Measurements from ENCODE around the gene FAM171A1. TPM values are rescaled to one million over a fixed set of nuclear protein-coding genes. Genes with fewer than 3 reads are reported as not detected.
"Not testable (repeated sequence)": the region's sequence is repeated elsewhere in the genome, so short reads cannot be mapped to it uniquely, and the experiment has no call there.

The FAM171A1 gene
- total and polyA plus RNA-seq, 4 donors = 28.7 to 74.9 (median 56.4) TPM

DNA sequence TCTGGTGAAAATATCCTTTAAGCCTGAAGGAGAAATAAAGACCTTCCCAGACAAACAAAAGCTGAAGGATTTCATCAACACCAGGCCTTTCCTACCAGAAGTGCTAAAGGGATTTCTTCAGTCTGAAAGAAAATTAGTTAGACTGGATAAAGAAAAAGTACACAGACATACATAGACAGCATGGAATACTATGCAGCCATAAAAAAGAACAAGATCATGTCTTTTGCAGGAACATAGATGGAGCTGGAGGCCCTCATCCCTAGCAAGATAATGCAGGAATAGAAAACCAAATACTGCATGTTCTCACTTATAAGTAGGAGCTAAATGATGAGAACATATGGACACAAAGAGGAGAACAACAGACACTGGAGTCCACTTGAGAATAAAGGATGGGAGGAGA is 29.4 kb upstream of the FAM171A1 start:
- not testable (repeated sequence) for H3K27ac ChIP-seq (ENCODE audit: low read depth, low read length); H3K36me3 ChIP-seq (ENCODE audit: control insufficient read depth, insufficient read depth, low read length); DNase-seq (ENCODE audit: low read depth in 4 of 6, low spot score in 6 of 6); H3K4me1 ChIP-seq (ENCODE audit: control insufficient read depth, insufficient read depth, low read length); H3K27me3 ChIP-seq (ENCODE audit: control insufficient read depth, insufficient read depth, low read length); H3K4me3 ChIP-seq (ENCODE audit: low read depth, low read length); H3K9me3 ChIP-seq (ENCODE audit: control insufficient read depth, insufficient read depth, low read length)

DNA sequence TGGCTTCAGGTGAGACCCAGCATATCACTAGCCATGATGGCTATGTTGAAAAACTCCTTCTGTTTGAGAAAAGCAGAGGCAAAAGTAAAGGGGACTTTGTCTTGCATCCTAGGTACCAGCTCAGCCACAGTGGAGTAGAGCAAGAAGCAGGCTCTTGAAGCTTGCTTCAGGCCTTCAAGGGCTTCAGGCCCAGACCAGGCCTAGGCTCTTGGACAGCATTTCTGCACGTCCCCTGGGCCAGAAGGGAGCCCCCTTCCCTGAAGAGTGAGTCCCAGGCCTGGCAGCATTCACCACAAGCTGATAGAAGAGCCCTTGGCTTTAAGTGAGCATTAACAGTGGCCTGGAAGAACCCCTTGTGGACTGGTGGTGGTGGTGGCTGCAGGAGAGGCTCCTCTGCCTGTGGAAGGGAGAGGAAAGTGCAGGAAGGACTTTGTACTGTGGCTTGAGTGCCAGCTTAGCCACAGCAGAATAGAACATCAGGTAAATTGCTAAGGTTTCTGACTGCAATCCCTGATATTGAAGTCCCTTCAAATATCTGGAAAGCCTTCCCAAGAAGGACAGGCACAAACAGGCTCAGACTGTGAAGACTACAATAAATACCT is 28.1 kb upstream of the FAM171A1 start:
- WGBS (ENCODE audit: insufficient coverage) = 42% methylated on average over 1 of the region's 1 CpG

DNA sequence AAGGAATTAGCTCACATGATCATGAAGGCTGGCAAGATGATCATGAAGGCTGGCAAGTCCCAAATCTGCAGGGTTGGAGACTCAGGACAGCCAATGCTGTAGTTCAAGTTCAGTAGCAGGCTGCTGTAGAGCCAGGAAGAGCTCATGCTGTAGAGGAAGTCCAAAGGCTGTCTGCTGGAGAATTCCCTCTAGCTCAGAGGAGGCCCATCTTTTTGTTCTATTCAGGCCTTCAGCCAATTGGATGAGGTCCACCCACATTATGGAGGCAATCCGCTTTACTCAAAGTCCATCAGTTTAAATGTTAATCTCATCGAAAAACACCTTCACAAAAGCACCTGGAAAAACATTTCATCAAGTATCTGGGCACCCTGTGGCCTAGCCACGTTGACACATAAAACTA is 24.8 kb upstream of the FAM171A1 start:
- H3K27ac ChIP-seq (ENCODE audit: low read depth, low read length) = no peak overlapping the region
- DNase-seq (ENCODE audit: low read depth in 4 of 6, low spot score in 6 of 6) = no peak
- 100% methylated on average over 1 of the region's 3 CpGs for WGBS (ENCODE audit: insufficient coverage)
- H3K4me3 ChIP-seq (ENCODE audit: low read depth, low read length) = no peak overlapping the region
- no peaks in the 10 kb centered on the region for H3K9me3 ChIP-seq (ENCODE audit: control insufficient read depth, insufficient read depth, low read length)
- no peaks in the 10 kb centered on the region for H3K27me3 ChIP-seq (ENCODE audit: control insufficient read depth, insufficient read depth, low read length)
- no peaks in the 10 kb centered on the region for H3K4me1 ChIP-seq (ENCODE audit: control insufficient read depth, insufficient read depth, low read length)
- no peaks in the 10 kb centered on the region for H3K36me3 ChIP-seq (ENCODE audit: control insufficient read depth, insufficient read depth, low read length)

More for the DNA sequence above, 28.1 kb upstream of the FAM171A1 start:
- Histone ChIP-seq H3K4me3 (ENCODE audit: low read depth, low read length) (no peak overlapping the region), H3K4me1 (ENCODE audit: control insufficient read depth, insufficient read depth, low read length) (no peaks in the 10 kb centered on the region), H3K9me3 (ENCODE audit: control insufficient read depth, insufficient read depth, low read length) (no peaks in the 10 kb centered on the region), H3K27me3 (ENCODE audit: control insufficient read depth, insufficient read depth, low read length) (no peaks in the 10 kb centered on the region), H3K27ac (ENCODE audit: low read depth, low read length) (no peak overlapping the region), H3K36me3 (ENCODE audit: control insufficient read depth, insufficient read depth, low read length) (no peaks in the 10 kb centered on the region)
- no peak for DNase-seq (ENCODE audit: low read depth in 4 of 6, low spot score in 6 of 6)

DNA sequence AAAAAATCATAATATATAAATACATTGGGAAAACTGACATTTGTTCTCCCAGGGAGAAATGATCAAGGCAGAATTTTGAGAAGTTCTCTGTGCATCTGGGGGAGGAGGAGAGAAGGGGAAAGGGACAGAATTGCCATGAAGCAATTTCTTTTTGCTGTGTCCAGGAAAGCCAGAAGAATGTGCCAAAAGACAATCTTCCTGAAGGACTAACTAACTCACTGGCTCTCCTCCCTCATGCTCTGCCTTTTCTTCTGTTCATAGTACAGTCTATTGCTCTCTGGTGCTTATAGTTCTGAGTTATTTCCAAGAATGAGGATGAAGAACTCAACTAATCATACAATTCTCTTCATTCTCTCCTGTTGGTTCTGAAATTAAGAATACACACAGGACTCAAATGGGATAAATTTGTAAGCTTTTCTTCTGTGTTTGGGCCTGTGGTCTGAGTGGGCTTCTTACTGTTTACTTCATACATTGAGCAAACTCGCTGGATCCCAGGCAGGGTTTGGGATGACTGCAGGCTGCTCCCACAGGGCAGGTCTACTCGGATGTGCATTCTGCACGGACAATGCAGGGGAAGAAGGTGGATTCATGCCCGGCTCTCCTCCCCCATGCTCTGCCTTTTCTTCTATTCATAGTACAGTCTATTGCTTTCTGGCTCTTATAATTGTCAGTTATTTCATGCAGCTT is 22.2 kb upstream of the FAM171A1 start:
- Histone ChIP-seq H3K4me1 (ENCODE audit: control insufficient read depth, insufficient read depth, low read length) (no peaks in the 10 kb centered on the region), H3K9me3 (ENCODE audit: control insufficient read depth, insufficient read depth, low read length) (no peaks in the 10 kb centered on the region), H3K27me3 (ENCODE audit: control insufficient read depth, insufficient read depth, low read length) (no peaks in the 10 kb centered on the region), H3K4me3 (ENCODE audit: low read depth, low read length) (no peak overlapping the region), H3K27ac (ENCODE audit: low read depth, low read length) (no peak overlapping the region), H3K36me3 (ENCODE audit: control insufficient read depth, insufficient read depth, low read length) (no peaks in the 10 kb centered on the region)
- WGBS (ENCODE audit: insufficient coverage) = 60% methylated on average over 2 of the region's 4 CpGs
- DNase-seq (ENCODE audit: low read depth in 4 of 6, low spot score in 6 of 6) = no peak

DNA sequence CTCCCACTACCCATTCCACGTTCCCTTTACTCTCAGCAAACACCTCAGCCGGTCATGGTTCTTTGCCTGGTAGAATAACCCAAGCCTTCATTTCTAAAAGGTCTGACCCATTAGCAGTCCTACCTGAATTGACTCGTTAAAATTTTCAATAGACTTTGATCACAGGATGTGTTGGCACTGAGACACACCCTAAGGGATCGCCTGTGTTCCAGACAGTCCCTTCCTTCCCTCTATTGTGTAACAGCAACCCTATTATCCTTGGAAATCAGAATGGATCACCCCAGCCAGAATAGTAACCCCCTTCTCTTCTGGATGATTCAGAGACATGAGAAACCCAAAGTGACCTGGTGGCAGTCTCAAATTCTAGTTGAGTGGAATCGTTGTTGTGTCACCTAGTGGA is 20.4 kb upstream of the FAM171A1 start:
- no peak overlapping the region for H3K27ac ChIP-seq (ENCODE audit: low read depth, low read length)
- no peaks in the 10 kb centered on the region for H3K9me3 ChIP-seq (ENCODE audit: control insufficient read depth, insufficient read depth, low read length)
- no peaks in the 10 kb centered on the region for H3K27me3 ChIP-seq (ENCODE audit: control insufficient read depth, insufficient read depth, low read length)
- 91% methylated on average over 4 of the region's 5 CpGs for WGBS (ENCODE audit: insufficient coverage)
- H3K36me3 ChIP-seq (ENCODE audit: control insufficient read depth, insufficient read depth, low read length) = no peaks in the 10 kb centered on the region
- DNase-seq (ENCODE audit: low read depth in 4 of 6, low spot score in 6 of 6) = no peak
- no peaks in the 10 kb centered on the region for H3K4me1 ChIP-seq (ENCODE audit: control insufficient read depth, insufficient read depth, low read length)
- no peak overlapping the region for H3K4me3 ChIP-seq (ENCODE audit: low read depth, low read length)

DNA sequence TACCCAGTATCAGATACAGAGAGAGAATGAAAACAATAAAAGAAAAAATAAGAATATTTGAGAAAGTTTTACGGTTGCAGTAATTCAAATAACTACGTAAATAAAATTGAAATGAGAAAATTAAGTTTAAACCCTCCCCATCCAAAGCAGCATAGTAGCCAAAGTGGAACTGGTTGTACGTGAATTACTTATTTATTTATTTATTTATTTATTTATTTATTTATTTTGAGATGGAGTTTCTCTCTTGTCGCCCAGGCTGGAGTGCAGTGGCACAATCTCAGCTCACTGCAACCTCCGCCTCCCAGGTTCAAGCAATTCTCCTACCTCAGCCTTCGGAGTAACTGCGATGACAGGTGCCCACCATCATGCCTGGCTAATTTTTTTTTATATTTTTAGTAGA is 17.1 kb upstream of the FAM171A1 start:
- H3K4me1 ChIP-seq (ENCODE audit: control insufficient read depth, insufficient read depth, low read length); H3K4me3 ChIP-seq (ENCODE audit: low read depth, low read length); H3K27me3 ChIP-seq (ENCODE audit: control insufficient read depth, insufficient read depth, low read length); H3K9me3 ChIP-seq (ENCODE audit: control insufficient read depth, insufficient read depth, low read length); H3K27ac ChIP-seq (ENCODE audit: low read depth, low read length); H3K36me3 ChIP-seq (ENCODE audit: control insufficient read depth, insufficient read depth, low read length); DNase-seq (ENCODE audit: low read depth in 4 of 6, low spot score in 6 of 6): not testable (repeated sequence)
- WGBS (ENCODE audit: insufficient coverage) = no CpG with 5 or more reads among the region's 7 CpGs

DNA sequence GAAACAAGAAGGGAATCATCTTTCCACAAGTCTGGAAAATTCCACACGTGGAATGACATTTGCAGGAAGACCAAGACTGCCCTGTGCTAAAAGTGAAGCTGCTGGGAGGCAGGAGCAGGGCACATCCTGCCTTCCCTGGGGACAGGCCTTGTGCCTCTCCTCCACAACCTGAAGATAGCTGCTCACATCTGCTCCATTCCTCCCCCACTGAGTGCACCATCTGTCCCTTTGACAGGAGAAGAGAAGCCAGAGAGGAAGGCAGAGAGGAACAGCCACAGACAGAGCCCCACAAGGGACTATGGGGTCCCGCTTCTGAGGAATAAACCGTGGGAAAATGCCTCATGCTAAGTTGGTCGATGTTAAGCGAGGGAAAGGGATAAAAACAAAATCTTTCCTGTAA is 15.9 kb upstream of the FAM171A1 start:
- no peaks in the 10 kb centered on the region for H3K9me3 ChIP-seq (ENCODE audit: control insufficient read depth, insufficient read depth, low read length)
- no peaks in the 10 kb centered on the region for H3K4me1 ChIP-seq (ENCODE audit: control insufficient read depth, insufficient read depth, low read length)
- H3K27me3 ChIP-seq (ENCODE audit: control insufficient read depth, insufficient read depth, low read length) = no peaks in the 10 kb centered on the region
- DNase-seq (ENCODE audit: low read depth in 4 of 6, low spot score in 6 of 6) = peak in 1 of 6 donors; percentile 68
- no peak overlapping the region for H3K27ac ChIP-seq (ENCODE audit: low read depth, low read length)
- 60% methylated on average over 1 of the region's 5 CpGs for WGBS (ENCODE audit: insufficient coverage)
- H3K4me3 ChIP-seq (ENCODE audit: low read depth, low read length) = no peak overlapping the region
- no peaks in the 10 kb centered on the region for H3K36me3 ChIP-seq (ENCODE audit: control insufficient read depth, insufficient read depth, low read length)

DNA sequence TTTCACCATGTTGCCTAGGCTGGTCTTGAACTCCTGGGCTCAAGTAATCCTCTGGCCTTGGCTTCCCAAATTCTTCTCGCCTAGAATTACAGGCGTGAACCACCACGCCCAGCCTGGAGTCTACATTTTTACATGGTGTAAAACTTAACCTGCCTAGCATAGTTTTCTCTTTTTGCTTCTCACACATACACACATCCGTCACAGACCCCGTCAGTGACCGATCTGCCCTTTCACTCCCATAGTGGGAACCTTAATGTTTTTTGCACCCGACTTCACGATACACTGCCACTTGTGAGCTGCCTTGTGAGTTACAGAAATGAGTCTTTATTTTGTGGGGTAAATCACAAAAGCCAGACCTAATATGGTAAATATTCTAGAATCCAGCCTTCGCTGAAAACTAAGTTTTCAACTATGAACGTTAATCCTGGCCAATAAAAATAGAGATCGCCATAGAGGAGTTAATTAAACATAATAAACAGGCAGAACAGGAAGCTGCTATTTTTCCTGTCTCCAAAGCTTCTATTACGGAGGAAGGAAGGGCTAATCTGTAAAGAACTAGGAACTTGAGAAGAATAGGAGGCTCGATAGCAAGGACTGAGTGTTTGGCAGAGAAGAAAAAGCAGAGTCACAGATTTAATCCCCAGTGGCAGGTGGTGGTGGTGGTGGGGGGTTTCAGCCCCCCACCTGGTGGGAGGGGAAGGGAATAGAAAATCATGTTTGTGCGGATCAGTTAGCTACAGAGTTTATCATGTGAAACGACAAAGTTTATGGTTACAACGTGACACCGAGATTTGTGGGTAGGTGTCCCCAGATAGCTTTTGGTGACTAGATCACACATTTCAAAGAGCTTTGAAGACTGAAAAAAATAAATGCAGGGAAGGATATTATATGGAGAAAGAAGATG is 14.7 kb upstream of the FAM171A1 start:
- no peaks in the 10 kb centered on the region for H3K9me3 ChIP-seq (ENCODE audit: control insufficient read depth, insufficient read depth, low read length)
- H3K36me3 ChIP-seq (ENCODE audit: control insufficient read depth, insufficient read depth, low read length) = no peaks in the 10 kb centered on the region
- no peak for DNase-seq (ENCODE audit: low read depth in 4 of 6, low spot score in 6 of 6)
- no peaks in the 10 kb centered on the region for H3K4me1 ChIP-seq (ENCODE audit: control insufficient read depth, insufficient read depth, low read length)
- no peak overlapping the region for H3K4me3 ChIP-seq (ENCODE audit: low read depth, low read length)
- 69% methylated on average over 12 of the region's 17 CpGs for WGBS (ENCODE audit: insufficient coverage)
- no peak overlapping the region for H3K27ac ChIP-seq (ENCODE audit: low read depth, low read length)
- no peaks in the 10 kb centered on the region for H3K27me3 ChIP-seq (ENCODE audit: control insufficient read depth, insufficient read depth, low read length)

DNA sequence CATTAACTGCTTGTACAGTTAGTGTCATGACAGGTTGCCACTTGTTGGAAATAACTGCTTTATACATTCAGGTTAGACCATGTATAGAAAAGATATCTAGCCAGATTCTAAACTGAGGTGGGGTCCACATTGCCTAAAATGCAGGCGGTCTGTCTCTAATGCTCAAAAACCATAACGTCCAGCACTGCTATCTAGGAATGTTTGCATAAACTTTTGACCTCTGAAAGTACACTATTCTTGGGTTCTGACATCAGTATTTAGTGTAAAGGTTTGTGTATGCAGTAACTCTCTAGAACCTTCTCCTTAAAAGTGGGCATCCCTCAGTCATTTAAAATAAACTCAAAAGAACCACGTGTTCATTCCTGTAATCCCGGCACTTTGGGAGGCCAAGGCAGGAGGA is 10.3 kb upstream of the FAM171A1 start:
- Histone ChIP-seq H3K36me3 (ENCODE audit: control insufficient read depth, insufficient read depth, low read length) (no peaks in the 10 kb centered on the region), H3K27ac (ENCODE audit: low read depth, low read length) (no peak overlapping the region), H3K4me3 (ENCODE audit: low read depth, low read length) (no peak overlapping the region), H3K4me1 (ENCODE audit: control insufficient read depth, insufficient read depth, low read length) (no peaks in the 10 kb centered on the region), H3K27me3 (ENCODE audit: control insufficient read depth, insufficient read depth, low read length) (no peaks in the 10 kb centered on the region), H3K9me3 (ENCODE audit: control insufficient read depth, insufficient read depth, low read length) (no peaks in the 10 kb centered on the region)
- WGBS (ENCODE audit: insufficient coverage) = 100% methylated on average over 2 of the region's 4 CpGs
- no peak for DNase-seq (ENCODE audit: low read depth in 4 of 6, low spot score in 6 of 6)

Data from spinal cord (tissue), 10 donors.